SW 1271 (cell line): ENCODE results near the gene PGAP3.
"Not testable (repeated sequence)": the region's sequence is repeated elsewhere in the genome, so short reads cannot be mapped to it uniquely, and the experiment has no call there.

Source experiments
- DNase-seq, 2 experiments: peaks; one replicate each; lab custom pipeline; 2025; lab: John Stamatoyannopoulos, UW

PGAP3 gene

GRCh38 chr17:39715375-39716072 is 27.7 kb upstream of the PGAP3 start:
- no peak for DNase-seq

GRCh38 chr17:39714234-39714633 is 26.4 kb upstream of the PGAP3 start:
- DNase-seq, result no peak

DNA sequence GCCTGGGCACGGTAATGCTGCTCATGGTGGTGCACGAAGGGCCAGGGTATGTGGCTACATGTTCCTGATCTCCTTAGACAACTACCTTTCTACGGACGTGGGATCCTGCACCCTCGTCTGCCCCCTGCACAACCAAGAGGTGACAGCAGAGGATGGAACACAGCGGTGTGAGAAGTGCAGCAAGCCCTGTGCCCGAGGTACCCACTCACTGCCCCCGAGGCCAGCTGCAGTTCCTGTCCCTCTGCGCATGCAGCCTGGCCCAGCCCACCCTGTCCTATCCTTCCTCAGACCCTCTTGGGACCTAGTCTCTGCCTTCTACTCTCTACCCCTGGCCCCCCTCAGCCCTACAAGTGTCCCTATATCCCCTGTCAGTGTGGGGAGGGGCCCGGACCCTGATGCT is 24.0 kb upstream of the PGAP3 start:
- DNase-seq, result no peak

- DNase-seq, result not testable (repeated sequence)
Measured at GRCh38 chr17:39711071-39711470, 23.2 kb upstream of the PGAP3 start.

DNA sequence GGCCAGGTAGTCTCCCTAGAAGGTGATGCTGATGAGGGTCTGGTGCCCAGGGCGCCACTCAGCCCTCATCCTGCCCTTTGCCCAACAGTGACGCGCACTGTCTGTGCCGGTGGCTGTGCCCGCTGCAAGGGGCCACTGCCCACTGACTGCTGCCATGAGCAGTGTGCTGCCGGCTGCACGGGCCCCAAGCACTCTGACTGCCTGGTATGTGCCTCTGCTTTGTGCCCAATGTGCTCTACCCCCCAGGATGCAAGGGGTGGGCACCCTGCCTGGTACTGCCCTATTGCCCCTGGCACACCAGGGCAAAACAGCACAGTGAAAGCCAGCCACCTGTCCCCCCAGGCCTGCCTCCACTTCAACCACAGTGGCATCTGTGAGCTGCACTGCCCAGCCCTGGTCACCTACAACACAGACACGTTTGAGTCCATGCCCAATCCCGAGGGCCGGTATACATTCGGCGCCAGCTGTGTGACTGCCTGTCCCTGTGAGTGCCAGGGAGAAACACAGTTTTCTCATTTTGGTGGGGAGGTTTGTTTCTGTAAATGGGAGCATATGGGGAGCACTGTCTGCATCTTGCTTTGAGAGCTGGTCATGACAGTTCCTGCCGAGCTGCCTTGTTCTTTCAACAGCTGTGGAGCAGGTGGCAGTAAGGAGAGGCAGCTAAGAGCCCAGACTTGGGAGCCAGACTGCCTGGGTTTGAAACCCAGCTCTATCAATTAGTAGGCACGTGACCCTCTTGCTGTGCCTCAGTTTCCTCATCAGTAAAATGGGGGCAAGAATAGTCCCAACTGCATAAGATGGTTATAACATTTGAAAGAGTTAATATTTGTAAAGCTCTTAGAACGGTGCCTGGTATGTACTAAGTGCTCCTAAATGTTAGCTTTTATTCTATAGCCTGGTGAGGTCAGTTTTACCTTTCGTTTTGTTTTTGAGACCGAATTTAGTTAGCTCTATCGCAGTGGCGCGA is 22.4 kb upstream of the PGAP3 start:
- no peak for DNase-seq

DNA sequence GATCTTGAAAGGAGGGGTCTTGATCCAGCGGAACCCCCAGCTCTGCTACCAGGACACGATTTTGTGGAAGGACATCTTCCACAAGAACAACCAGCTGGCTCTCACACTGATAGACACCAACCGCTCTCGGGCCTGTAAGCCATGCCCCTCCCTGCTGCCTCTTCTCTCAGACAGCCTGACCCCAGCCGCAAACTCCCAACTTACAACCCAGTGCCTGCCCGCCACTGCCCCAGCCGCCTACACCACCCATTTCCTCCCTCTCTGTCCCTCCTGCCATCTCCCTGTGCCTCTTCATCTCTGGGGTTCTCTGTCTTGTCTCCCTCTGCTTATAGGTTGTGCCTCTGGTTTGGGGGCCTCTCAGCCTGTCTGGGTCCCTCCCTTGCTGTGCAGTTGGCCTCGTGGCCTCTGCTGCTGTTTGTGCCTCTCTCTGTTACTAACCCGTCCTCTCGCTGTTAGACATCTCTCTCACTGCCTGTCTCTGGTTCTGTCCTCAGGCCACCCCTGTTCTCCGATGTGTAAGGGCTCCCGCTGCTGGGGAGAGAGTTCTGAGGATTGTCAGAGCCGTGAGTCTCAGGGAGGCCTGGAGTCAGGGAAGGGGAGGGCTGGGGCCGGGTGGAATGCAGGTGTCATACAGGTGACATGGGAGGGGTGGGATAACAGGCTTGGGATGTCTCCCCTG is 21.6 kb upstream of the PGAP3 start:
- DNase-seq, result no peak

DNA sequence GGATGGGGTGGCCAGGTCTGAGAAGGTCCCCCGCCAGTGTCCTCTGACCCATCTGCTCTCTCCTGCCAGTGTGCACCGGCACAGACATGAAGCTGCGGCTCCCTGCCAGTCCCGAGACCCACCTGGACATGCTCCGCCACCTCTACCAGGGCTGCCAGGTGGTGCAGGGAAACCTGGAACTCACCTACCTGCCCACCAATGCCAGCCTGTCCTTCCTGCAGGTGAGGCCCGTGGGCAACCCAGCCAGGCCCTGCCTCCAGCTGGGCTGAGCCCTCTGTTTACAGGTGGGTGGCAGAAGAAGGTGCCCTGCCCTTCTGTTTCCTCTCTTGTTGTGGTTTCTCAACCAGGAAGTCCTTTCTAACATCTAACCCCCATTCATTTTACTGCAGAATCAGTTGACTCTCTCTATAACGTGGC is 19.1 kb upstream of the PGAP3 start:
- no peak for DNase-seq

- no peak for DNase-seq
Measured at GRCh38 chr17:39706383-39706782, 18.5 kb upstream of the PGAP3 start.

DNA sequence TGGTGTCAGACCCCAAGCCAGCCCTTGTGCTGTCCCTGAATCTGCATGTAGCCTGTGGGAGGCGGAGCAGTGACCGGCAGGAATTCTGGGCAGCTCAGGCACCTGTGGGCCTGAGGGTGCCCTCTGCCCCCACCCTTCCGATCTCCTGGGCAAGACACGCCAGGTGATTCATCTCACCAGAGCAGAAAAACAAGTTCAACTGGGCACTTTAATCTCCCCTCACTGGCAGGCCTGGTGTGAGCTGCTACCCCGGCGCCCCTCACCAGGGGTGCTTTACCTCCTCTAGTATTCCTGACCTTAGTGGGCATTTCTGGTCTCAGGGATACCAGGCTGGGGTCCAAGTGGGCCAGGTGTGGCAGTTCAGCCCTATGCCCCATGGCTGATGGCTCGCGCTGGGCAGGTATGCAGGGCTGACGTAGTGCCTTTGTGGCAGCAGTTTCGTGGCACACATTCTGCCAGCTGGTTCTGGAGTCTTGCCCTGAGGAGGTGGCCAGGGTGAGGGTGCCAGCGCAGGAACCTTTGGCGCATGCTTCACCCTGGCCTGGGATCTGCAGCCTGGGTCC is 18.0 kb upstream of the PGAP3 start:
- no peak for DNase-seq

DNA sequence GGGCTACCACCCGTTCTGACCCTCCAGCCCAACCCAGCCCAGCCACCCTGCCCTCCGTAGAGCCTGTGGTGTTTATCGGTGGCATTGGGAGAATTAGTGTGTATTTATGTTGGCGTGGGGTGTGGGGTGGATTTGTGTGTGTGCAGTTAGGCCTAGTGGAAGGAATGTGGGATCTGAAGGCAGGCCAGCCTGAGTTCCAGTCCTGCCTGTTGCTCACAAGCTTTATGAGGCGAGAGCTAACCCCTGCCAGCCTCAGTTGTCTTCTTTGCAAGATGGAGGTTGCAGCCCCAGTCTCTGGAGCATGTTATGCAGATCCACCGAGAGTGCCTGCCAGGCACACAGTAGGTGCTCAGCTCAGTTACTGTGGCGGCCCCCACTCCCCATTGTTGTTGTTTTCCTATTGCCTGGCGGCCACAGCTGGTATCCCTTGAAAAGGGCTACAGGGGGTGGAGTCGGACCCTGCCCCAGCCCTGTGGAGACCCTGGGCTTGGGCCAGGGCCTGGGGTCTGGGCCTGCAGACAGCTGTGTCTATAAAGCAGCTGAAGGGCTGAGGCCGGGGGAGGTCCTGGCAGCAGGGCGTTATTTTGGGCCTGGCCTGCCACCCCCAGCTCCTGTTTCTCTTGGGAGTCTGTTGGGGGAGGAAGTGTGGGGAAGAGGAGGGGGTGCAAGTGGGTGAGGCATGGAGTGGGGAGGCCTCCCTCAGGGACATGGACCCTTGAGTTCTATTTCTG is 17.1 kb upstream of the PGAP3 start:
- no peak for DNase-seq

DNA sequence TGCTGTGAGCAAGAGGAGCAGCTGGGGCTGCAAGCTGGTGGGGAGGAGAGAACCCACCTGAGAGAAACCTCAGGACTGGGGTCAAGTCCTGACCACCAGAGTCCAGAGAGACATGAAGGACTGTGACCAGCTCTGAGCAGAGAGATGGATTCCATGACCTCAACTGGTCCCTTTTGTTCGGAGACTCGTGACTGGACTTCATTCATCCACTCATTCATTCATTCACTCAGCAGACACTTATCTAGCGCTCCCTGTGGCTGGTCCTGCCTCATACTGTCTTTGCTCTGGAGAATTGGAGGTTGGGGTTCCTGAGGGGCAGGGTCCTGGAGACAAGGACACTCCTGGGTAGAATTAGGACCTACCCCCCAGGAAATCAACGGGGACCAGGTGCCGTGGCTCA is 16.1 kb upstream of the PGAP3 start:
- no peak for DNase-seq

DNA sequence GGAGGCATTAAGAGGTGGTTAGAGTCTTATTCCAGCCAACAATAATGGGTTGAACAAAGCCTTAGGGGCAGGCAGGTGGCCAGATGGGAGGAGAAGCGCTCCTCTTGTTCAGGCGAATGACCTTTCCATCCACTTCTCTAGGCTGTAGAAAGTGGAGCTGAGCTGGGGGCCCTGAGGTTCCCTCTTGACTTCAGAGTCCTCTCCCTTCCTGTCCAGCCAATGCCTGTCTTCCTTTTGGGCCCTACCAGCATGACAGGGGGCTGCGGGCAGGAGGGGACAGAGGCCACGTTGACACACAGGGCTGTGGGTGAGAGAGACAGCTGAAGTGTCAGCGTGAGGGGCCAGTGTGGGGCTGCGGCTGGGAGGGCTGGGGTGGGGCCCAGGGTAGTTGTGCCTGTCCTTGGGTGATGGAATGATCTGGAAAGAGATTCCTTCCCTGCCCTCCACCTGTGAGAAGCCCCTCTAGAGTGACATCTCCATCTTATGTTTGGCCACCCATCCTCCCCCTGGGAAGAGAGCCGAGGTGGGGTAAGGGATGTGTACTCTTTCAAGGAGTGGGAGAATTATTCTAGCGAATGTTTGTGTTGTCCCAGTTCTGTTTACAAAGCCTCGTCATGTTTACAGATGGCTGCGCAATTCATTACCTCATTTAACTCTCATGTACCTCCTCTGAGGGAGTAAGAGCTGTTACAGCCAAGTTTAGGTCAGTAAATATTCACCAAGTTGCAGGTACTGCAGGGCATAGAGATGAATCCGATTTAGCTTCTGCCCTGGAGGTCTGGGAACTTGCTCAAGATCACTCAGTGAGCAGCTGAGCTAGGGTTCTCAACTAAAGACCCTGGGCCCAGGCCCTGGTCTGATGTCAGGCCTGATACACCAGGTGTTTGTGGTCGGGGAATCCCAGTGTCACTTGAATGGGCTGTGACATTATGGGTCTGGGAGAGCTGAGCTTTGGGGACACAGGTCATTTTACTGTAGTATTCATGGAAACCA is 15.3 kb upstream of the PGAP3 start:
- DNase-seq, result no peak

DNA sequence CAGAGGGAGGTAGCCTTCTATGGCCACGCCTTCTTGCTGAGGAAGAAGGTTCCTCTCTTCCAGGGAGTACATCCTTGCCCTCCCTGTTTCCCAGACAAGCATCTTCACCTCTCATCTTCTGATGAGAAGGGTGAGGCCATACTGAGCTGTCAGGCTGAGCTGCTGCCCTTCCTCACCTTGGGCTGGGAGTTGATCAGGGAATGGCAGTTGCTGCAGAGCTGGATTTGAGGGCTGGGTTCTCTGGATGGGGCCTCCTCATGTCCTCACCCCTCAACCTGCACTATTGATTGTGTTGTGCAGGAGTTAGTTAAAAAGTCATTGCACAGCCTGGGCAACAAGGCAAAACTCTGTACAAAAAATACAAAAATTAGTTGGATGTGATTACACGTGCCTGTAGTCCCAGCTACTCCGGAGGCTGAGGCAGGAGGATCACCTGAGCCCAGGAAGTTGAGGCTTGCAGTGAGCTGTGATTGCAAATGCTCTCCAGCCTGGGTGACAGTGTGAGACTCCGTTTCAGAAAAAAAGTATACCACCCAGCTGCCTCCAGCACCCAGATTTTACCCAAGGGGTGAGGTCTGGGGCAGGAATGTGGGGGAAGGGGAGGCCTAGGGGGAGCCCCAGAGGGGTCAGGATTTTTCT is 14.0 kb upstream of the PGAP3 start:
- DNase-seq, result no peak

DNA sequence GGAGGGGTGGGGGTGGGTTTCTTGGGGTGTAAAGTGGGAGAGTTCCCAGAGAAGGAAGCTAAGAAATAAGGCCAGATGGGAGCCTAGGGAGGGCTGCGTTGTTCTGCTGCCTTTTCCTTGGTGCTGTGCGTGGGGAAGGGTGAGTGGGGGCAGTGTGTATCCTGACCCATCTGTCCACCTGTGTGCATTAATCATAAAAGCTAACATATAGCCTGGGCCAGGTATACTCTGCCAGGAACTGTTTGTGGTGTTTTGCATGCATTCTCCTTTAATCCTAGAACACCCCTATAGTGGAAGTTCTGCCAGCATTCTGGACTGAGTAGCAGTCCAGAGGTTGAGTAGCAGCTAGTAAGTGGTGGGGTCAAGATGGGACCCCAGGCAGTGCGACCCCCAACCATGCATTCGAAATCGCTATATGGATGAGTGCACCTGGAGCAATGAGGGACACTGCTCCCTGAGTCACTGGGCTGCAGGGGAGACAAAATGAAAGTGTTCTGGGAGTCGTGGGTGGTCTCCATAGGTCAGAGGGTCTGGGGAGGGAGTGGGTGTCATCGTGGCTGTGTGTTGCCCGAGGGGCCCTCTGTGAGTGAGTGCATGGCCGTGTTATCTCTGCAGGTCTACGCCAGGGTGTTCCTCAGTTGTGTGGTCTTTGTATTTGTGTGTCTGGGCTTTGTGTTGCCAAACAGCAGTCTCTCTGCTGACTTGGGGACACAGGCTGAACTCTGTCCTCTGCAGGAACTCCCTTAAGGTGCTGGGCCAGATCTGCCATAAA is 13.3 kb upstream of the PGAP3 start:
- DNase-seq, result no peak

DNA sequence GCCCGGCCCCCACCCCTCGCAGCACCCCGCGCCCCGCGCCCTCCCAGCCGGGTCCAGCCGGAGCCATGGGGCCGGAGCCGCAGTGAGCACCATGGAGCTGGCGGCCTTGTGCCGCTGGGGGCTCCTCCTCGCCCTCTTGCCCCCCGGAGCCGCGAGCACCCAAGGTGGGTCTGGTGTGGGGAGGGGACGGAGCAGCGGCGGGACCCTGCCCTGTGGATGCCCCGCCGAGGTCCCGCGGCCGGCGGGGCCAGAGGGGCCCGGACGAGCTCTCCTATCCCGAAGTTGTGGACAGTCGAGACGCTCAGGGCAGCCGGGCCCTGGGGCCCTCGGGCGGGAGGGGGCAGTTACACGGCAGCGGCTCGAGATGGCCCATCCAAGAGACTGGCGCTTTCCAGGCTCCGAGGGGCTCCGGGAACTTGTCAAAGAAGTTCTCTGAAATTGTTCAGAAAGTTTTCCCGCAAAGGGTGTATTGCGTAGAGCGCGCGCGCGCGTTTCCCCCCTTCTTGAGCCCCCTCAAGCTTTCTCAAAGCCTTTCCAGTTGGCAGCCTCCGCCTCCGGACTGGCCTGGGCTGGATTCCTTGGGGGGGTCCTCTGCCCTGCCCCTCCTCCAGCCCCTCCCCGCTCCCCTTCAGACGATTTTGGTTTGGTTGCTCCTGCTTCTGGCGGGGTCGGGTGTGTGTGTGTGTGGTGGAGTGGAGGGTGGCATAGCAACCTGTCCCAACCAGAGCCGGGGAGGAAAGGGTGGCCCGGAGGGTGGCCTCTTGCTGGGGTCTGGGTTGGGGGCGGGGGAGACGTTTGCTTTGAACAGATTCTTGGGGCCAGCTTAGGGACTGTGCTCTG is 12.5 kb upstream of the PGAP3 start:
- no peak for DNase-seq

GRCh38 chr17:39699818-39700147 is 11.9 kb upstream of the PGAP3 start, which contains the start of gene ERBB2:
Gene ERBB2, plus strand, starts transcription at chr17:39700064. Its CDS starts 175 bp downstream, at chr17:39700239.
- no peak for DNase-seq

DNA sequence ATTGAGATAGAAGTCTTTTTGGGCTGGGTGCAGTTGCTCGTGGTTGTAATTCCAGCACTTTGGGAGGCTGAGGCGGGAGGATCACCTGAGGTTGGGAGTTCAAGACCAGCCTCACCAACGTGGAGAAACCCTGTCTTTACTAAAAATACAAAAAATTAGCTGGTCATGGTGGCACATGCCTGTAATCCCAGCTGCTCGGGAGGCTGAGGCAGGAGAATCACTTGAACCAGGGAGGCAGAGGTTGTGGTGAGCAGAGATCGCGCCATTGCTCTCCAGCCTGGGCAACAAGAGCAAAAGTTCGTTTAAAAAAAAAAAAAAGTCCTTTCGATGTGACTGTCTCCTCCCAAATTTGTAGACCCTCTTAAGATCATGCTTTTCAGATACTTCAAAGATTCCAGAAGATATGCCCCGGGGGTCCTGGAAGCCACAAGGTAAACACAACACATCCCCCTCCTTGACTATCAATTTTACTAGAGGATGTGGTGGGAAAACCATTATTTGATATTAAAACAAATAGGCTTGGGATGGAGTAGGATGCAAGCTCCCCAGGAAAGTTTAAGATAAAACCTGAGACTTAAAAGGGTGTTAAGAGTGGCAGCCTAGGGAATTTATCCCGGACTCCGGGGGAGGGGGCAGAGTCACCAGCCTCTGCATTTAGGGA is 11.4 kb upstream of the PGAP3 start:
- DNase-seq, result not testable (repeated sequence)

DNA sequence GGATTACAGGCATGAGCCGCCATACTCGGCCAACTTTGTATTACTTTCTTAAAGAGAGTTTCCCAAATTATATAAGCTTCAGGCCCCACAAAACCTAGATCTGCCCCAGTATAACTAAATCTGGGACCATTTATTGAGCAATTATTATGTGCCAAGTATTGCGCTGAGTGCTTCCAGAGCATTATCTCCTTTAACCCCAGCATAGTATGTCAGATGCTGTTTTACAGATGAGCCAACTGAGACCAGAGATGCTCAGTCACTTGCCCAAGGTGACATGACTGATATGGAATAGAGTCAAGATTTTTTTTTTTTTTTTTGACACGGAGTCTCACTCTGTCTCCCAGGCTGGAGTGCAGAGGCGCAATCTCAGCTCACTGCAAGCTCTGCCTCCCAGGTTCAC is 10.1 kb upstream of the PGAP3 start:
- no peak for DNase-seq
